A673 (cell line): ENCODE data around the gene YIPF1. TPM values are rescaled to one million over a fixed set of nuclear protein-coding genes. Genes with fewer than 3 reads are reported as not detected.

Experiments
- BruUV-seq: library from RNA; stranded (reverse); fragments of 400-500 nt; replicated peaks from 2 replicates; lab custom pipeline; 2021; lab: Mats Ljungman, UMichigan
- CTCF ChIA-PET: fragments of 300-600 bp; sonication (Branson Sonifier 250); formaldehyde crosslinking; loops from one replicate; lab custom pipeline; 2022; ENCODE audit warnings: antibody characterized with exemption; lab: Charles Lee
- POLR2A ChIA-PET: fragments of 300-600 bp; sonication (Branson Sonifier 250); formaldehyde crosslinking; loops from one replicate; lab custom pipeline; 2022; ENCODE audit warnings: antibody characterized with exemption; ENCODE audit not compliant: low non-redundant PET; lab: Charles Lee
- DNase-seq: peaks from one replicate; pipeline ENCODE4 v3.0.0-alpha.2; 2015; ENCODE audit warnings: low spot score
- H3K27ac ChIP-seq: fragments of 200-600 bp; sonication (generic); 2 replicates; pipeline ENCODE4 v1.5.1; 2016; ENCODE audit warnings: mixed run types, low read depth, mild to moderate bottlenecking, mixed read lengths, antibody characterized with exemption, low read length; ENCODE audit not compliant: poor library complexity, severe bottlenecking
- H3K27me3 ChIP-seq: fragments of 200-600 bp; sonication (generic); replicated peaks from 2 replicates; pipeline ENCODE4 v1.6.1; 2017; ENCODE audit warnings: mixed run types, low read depth, mild to moderate bottlenecking, mixed read lengths, antibody characterized with exemption, low read length; ENCODE audit not compliant: insufficient read depth, poor library complexity
- H3K36me3 ChIP-seq: fragments of 200-600 bp; sonication (generic); 2 replicates; pipeline ENCODE4 v1.6.1; 2016; ENCODE audit warnings: mixed run types, mild to moderate bottlenecking, mixed read lengths, antibody characterized with exemption, low read length; ENCODE audit not compliant: insufficient read depth, poor library complexity, severe bottlenecking
- H3K4me1 ChIP-seq: fragments of 200-600 bp; sonication (generic); 2 replicates; pipeline ENCODE4 v1.6.1; 2017; ENCODE audit warnings: mixed run types, mild to moderate bottlenecking, mixed read lengths, antibody characterized with exemption, low read length; ENCODE audit not compliant: insufficient read depth, poor library complexity, severe bottlenecking
- H3K4me3 ChIP-seq: fragments of 200-600 bp; sonication (generic); 2 replicates; pipeline ENCODE4 v1.5.1; 2016; ENCODE audit warnings: low read depth, mixed run types, mild to moderate bottlenecking, mixed read lengths, low read length; ENCODE audit not compliant: poor library complexity, severe bottlenecking
- H3K9me3 ChIP-seq: fragments of 200-600 bp; sonication (generic); 2 replicates; pipeline ENCODE4 v1.6.1; 2016; ENCODE audit warnings: mixed run types, low read depth, mild to moderate bottlenecking, mixed read lengths, antibody characterized with exemption, low read length; ENCODE audit not compliant: poor library complexity, severe bottlenecking
- EZH2 ChIP-seq: fragments of 200-600 bp; sonication (generic); IDR thresholded peaks from 2 replicates; pipeline ENCODE4 v1.6.1; 2017; ENCODE audit warnings: borderline replicate concordance, low read depth, mild to moderate bottlenecking, mixed read lengths, antibody characterized with exemption, low read length; ENCODE audit not compliant: poor library complexity, severe bottlenecking
- intact Hi-C: fragments of 100-400 bp; cut with micrococcal nuclease; formaldehyde crosslinking; loops from one replicate; pipeline ENCODE4 v1.10.0; 2022; ENCODE audit not compliant: unreplicated experiment
- total RNA-seq: library from RNA; stranded (reverse); gene quantifications from 2 replicates; pipeline ENCODE4 v1.2.3, GENCODE V29; 2021
- TF ChIP-seq, protein P1 (sequence below): fragments of 300-800, 200-600 bp; sonication (generic); conservative IDR thresholded peaks from 2 replicates; pipeline ENCODE4 v1.5.1; 2017; ENCODE audit warnings: low read depth, mild to moderate bottlenecking, antibody characterized with exemption, low read length, moderate library complexity, mixed read lengths

The YIPF1 gene
- total RNA-seq, 1 experiment from 2014 or later, result 8.5 TPM

DNA sequence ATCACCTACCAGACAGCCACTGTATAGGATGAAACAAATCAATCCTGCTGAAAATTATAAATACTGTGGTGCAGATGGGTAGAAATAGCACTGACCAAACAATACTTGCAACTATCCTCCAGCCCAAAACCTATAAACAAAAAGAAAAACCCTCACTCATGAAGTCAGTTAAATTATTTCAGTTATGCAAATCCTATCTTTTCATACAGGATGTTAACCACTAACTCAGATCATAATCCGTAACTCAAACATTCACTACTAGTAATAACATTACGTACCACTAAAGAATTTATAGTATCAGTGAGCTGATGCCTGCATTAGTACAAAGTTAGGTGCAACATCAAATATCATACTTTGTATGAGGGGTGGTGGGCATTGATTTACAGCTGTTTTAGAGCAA is 54.1 kb downstream of the YIPF1 start:
- Histone ChIP-seq H3K36me3 (no peaks in the 10 kb centered on the region), H3K4me1 (no peaks in the 10 kb centered on the region), H3K4me3 (no peak overlapping the region), H3K27ac (no peak overlapping the region), H3K9me3 (no peaks in the 10 kb centered on the region), H3K27me3 (no peaks in the 10 kb centered on the region)
- TF ChIP-seq EZH2, result no peak
- TF ChIP-seq, protein P1, sequence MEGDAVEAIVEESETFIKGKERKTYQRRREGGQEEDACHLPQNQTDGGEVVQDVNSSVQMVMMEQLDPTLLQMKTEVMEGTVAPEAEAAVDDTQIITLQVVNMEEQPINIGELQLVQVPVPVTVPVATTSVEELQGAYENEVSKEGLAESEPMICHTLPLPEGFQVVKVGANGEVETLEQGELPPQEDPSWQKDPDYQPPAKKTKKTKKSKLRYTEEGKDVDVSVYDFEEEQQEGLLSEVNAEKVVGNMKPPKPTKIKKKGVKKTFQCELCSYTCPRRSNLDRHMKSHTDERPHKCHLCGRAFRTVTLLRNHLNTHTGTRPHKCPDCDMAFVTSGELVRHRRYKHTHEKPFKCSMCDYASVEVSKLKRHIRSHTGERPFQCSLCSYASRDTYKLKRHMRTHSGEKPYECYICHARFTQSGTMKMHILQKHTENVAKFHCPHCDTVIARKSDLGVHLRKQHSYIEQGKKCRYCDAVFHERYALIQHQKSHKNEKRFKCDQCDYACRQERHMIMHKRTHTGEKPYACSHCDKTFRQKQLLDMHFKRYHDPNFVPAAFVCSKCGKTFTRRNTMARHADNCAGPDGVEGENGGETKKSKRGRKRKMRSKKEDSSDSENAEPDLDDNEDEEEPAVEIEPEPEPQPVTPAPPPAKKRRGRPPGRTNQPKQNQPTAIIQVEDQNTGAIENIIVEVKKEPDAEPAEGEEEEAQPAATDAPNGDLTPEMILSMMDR, result no peak
- intact Hi-C loops, result no loop called here
- BruUV-seq, result no TSS peak
- ChIA-PET POLR2A (no interaction called here), CTCF (no interaction called here)
- no peak for DNase-seq

DNA sequence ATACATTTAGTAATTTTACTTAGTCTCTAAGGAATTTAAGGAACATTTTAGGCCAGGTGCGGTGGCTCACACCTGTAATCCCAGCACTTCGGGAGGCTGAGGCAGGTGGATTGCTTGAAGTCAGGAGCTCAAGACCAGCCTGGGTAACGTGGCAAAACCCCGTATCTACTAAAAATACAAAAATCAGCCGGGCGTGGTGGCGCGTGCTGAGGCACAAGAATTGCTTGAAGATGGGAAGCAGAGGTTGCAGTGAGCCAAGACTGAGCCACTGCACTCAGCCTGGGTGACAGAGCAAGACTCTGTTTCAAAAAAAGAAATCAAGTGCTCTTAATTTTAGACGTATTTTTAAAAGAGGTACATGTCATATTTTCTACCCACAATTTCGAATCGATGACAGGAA is 54.8 kb downstream of the YIPF1 start:
- DNase-seq, result no peak
- Histone ChIP-seq H3K36me3 (no peaks in the 10 kb centered on the region), H3K9me3 (no peaks in the 10 kb centered on the region), H3K4me3 (no peak overlapping the region), H3K4me1 (no peaks in the 10 kb centered on the region), H3K27ac (no peak overlapping the region), H3K27me3 (no peaks in the 10 kb centered on the region)
- intact Hi-C loops, result no loop called here
- no TSS peak for BruUV-seq
- ChIA-PET CTCF (no interaction called here), POLR2A (no interaction called here)
- TF ChIP-seq, protein P1, result no peak
- TF ChIP-seq EZH2, result no peak

DNA sequence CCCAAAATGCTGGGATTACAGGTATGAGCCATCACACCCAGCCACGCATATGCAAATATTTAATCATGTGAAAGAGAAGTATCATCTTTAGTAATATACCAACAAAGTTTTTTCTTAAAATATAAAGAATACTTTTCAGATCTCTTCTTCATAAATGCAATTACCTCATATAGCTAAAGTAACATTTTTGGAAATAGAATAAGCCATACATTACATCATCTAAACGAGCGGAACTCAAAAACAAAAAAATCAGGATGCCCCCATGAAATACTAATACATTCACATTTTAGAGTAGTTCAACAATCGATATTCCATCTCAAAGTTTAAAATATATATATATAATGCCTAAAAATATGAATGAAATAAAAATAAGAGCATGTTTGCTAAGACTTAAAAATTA is 56.2 kb downstream of the YIPF1 start:
- Histone ChIP-seq H3K27me3 (no peaks in the 10 kb centered on the region), H3K27ac (no peak overlapping the region), H3K4me1 (no peaks in the 10 kb centered on the region), H3K36me3 (peaks cover 2% of the 10 kb centered on the region), H3K9me3 (no peaks in the 10 kb centered on the region), H3K4me3 (no peak overlapping the region)
- no peak for DNase-seq
- no TSS peak for BruUV-seq
- POLR2A ChIA-PET, result no interaction called here
- TF ChIP-seq, protein P1, result no peak
- TF ChIP-seq EZH2, result no peak
- intact Hi-C loops, result no loop called here
- CTCF ChIA-PET, result no interaction called here
